Parathyroid adenoma (tissue), 2 donors: Measurements from ENCODE around the gene CNTN1.

Experiments used
- H2AFZ ChIP-seq: fragments of 300-600 bp; sonication (generic); one replicate; pipeline ENCODE4 v1.7.0; 2017; ENCODE audit warnings: antibody characterized with exemption, mild to moderate bottlenecking
- H3K27ac ChIP-seq: fragments of 300-600 bp; sonication (generic); one replicate; pipeline ENCODE4 v1.7.0; 2017
- H3K27me3 ChIP-seq: fragments of 300-600 bp; sonication (generic); one replicate; pipeline ENCODE4 v1.7.0; 2017; ENCODE audit warnings: low read length; ENCODE audit not compliant: control insufficient read depth, insufficient read depth
- H3K36me3 ChIP-seq: fragments of 300-600 bp; sonication (generic); one replicate; pipeline ENCODE4 v1.7.0; 2017; ENCODE audit warnings: low read length; ENCODE audit not compliant: control insufficient read depth, insufficient read depth
- H3K4me1 ChIP-seq: fragments of 300-600 bp; sonication (generic); one replicate; pipeline ENCODE4 v1.7.0; 2017; ENCODE audit warnings: control low read depth
- H3K4me2 ChIP-seq: fragments of 300-600 bp; sonication (generic); one replicate; pipeline ENCODE4 v1.7.0; 2017; ENCODE audit warnings: low read length
- H3K4me3 ChIP-seq: fragments of 300-600 bp; sonication (generic); one replicate; pipeline ENCODE4 v1.7.0; 2017; ENCODE audit warnings: low read depth, low read length
- H3K79me2 ChIP-seq: fragments of 300-600 bp; sonication (generic); one replicate; pipeline ENCODE4 v1.7.0; 2017; ENCODE audit warnings: control low read depth
- H3K9ac ChIP-seq: fragments of 300-600 bp; sonication (generic); one replicate; pipeline ENCODE4 v1.7.0; 2017; ENCODE audit warnings: mild to moderate bottlenecking
- H3K9me3 ChIP-seq: fragments of 300-600 bp; sonication (generic); one replicate; pipeline ENCODE4 v1.7.0; 2017; ENCODE audit warnings: low read length; ENCODE audit not compliant: control insufficient read depth
- TF ChIP-seq, protein P1 (sequence below): fragments of 300-600 bp; sonication (generic); IDR thresholded peaks from one replicate; pipeline ENCODE4 v1.7.0; 2017; ENCODE audit warnings: antibody characterized with exemption, mild to moderate bottlenecking
- donor health status: primary hyperparathyroidism.

Gene CNTN1

GRCh38 chr12:40723001-40723400 lies 30.8 kb downstream of the CNTN1 start:
- no peak overlapping the region for H3K4me2 ChIP-seq
- TF ChIP-seq, protein P1, sequence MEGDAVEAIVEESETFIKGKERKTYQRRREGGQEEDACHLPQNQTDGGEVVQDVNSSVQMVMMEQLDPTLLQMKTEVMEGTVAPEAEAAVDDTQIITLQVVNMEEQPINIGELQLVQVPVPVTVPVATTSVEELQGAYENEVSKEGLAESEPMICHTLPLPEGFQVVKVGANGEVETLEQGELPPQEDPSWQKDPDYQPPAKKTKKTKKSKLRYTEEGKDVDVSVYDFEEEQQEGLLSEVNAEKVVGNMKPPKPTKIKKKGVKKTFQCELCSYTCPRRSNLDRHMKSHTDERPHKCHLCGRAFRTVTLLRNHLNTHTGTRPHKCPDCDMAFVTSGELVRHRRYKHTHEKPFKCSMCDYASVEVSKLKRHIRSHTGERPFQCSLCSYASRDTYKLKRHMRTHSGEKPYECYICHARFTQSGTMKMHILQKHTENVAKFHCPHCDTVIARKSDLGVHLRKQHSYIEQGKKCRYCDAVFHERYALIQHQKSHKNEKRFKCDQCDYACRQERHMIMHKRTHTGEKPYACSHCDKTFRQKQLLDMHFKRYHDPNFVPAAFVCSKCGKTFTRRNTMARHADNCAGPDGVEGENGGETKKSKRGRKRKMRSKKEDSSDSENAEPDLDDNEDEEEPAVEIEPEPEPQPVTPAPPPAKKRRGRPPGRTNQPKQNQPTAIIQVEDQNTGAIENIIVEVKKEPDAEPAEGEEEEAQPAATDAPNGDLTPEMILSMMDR = no peak
- no peaks in the 10 kb centered on the region for H3K36me3 ChIP-seq

DNA sequence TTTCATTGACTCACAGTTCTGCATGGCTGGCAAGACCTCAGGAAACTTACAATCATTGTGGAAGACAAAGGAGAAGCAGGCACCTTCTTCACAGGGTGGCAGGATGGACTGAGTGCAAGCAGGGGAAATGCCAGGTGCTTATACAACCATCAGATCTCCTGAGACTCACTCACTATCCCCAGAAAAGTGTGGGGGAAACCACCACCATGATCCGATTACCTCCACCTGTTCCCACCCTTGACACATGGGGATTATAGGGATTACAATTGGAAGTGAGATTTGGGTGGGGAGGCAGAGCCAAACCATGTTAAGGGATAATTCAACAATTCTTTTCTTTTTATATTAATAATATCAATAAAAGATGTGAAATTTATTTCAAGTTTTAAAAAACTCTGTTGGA lies 34.1 kb downstream of the CNTN1 start:
- TF ChIP-seq, protein P1 = no peak
- Histone ChIP-seq H3K4me3 (no peak overlapping the region), H3K9me3 (no peaks in the 10 kb centered on the region), H3K36me3 (no peaks in the 10 kb centered on the region), H3K4me1 (no peaks in the 10 kb centered on the region), H2AFZ (no peak overlapping the region), H3K27ac (no peak overlapping the region), H3K9ac (no peak overlapping the region), H3K4me2 (no peak overlapping the region), H3K79me2 (no peaks in the 10 kb centered on the region), H3K27me3 (no peaks in the 10 kb centered on the region)

More at GRCh38 chr12:40723001-40723400, 30.8 kb downstream of the CNTN1 start:
- H3K4me1 ChIP-seq = no peaks in the 10 kb centered on the region
- no peaks in the 10 kb centered on the region for H3K9me3 ChIP-seq
- H3K27ac ChIP-seq = no peak overlapping the region
- H2AFZ ChIP-seq = no peak overlapping the region
- no peaks in the 10 kb centered on the region for H3K27me3 ChIP-seq
- H3K4me3 ChIP-seq = no peak overlapping the region
- H3K79me2 ChIP-seq = no peaks in the 10 kb centered on the region
- H3K9ac ChIP-seq = no peak overlapping the region

GRCh38 chr12:40727774-40728483 lies 35.7 kb downstream of the CNTN1 start:
- Histone ChIP-seq H3K36me3 (no peaks in the 10 kb centered on the region), H3K27me3 (no peaks in the 10 kb centered on the region), H3K4me1 (no peaks in the 10 kb centered on the region), H3K4me2 (no peak overlapping the region), H3K4me3 (no peak overlapping the region), H3K9ac (no peak overlapping the region), H3K27ac (no peak overlapping the region), H2AFZ (no peak overlapping the region), H3K9me3 (no peaks in the 10 kb centered on the region), H3K79me2 (no peaks in the 10 kb centered on the region)
- TF ChIP-seq, protein P1 = no peak

DNA sequence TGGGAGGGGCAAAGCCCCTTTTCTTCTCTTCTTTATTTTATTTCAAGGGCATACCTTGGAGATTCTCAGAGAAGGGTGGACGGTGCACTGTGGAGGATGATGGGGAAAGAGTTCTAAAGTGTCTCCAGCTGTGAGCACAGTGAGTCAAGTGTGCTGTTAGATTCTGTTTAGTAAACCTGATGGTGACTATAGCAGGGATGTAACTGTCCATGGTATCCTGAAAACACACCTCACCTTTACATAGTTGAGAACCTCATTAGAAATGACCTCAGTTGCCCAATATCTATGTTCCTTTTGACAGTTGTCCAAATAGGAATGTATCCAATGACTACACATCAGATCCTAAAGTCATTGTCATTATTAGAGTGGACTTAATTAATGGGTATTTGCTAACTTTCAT lies 38.0 kb downstream of the CNTN1 start:
- Histone ChIP-seq H3K79me2 (no peaks in the 10 kb centered on the region), H3K36me3 (no peaks in the 10 kb centered on the region), H2AFZ (no peak overlapping the region), H3K27me3 (no peaks in the 10 kb centered on the region), H3K4me1 (no peaks in the 10 kb centered on the region), H3K4me2 (no peak overlapping the region), H3K27ac (no peak overlapping the region), H3K4me3 (no peak overlapping the region), H3K9ac (no peak overlapping the region), H3K9me3 (no peaks in the 10 kb centered on the region)
- TF ChIP-seq, protein P1 = no peak

DNA sequence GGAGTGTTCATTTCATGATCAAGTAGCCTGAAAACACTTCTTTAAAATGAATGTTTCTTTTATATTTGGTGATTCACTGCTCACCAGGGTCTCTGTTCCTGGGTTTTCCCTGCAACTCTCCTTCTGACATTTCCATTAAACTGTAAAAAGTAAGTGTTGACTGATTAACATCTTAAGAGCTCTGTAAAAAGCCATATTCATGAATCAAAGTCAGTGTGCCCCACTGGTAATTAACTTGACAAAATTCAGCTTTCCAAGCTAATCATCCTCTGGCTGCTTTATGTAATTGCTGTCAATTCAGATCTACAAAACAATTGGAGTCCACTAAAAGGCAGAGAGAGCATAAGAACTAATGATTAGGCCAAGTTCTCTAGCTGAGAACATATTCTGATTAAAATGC lies 41.6 kb downstream of the CNTN1 start:
- Histone ChIP-seq H3K27ac (no peak overlapping the region), H3K79me2 (no peaks in the 10 kb centered on the region), H3K9me3 (no peaks in the 10 kb centered on the region), H2AFZ (no peak overlapping the region), H3K9ac (no peak overlapping the region), H3K36me3 (no peaks in the 10 kb centered on the region), H3K4me3 (no peak overlapping the region), H3K4me1 (no peaks in the 10 kb centered on the region), H3K4me2 (no peak overlapping the region), H3K27me3 (no peaks in the 10 kb centered on the region)
- TF ChIP-seq, protein P1 = no peak
